Right ventricle myocardium superior (tissue), 1 donor: ENCODE data around the gene LGALS7B. TPM values are rescaled to one million over a fixed set of nuclear protein-coding genes. Genes with fewer than 3 reads are reported as not detected.
"Not testable (repeated sequence)": the region's sequence is repeated elsewhere in the genome, so short reads cannot be mapped to it uniquely, and the experiment has no call there.

Experiments
- ATAC-seq: fragments of 200-7000 bp; cut with Tn5 transposase; one replicate; pipeline ENCODE4 v1.9.1; 2020; ENCODE audit warnings: mild to moderate bottlenecking; ENCODE audit not compliant: poor library complexity
- DNase-seq: peaks from one replicate; pipeline ENCODE4 v3.0.0-alpha.2; 2020
- intact Hi-C: fragments of 100-400 bp; cut with DNase I; formaldehyde crosslinking; loops from one replicate; pipeline ENCODE4 v1.11.2; 2022
- long read RNA-seq: library from polyadenylated mRNA; unstranded; transcript quantifications from one replicate; pipeline ENCODE4 v2.0.0, GENCODE V29; 2021
- total RNA-seq: library from RNA; stranded (reverse); fragmentation: NEBNext Ultra II Directional; extraction: Animal tissue kit (Norgen Biotek cat#: 25700); gene quantifications from one replicate; pipeline ENCODE4 v1.2.1, GENCODE V29; 2021
- donor health status: DM: no; HTN: yes; CAD: no; lungs with severe emphysema.

LGALS7B gene
- not detected for total RNA-seq
- long read RNA-seq: 0 reads

DNA sequence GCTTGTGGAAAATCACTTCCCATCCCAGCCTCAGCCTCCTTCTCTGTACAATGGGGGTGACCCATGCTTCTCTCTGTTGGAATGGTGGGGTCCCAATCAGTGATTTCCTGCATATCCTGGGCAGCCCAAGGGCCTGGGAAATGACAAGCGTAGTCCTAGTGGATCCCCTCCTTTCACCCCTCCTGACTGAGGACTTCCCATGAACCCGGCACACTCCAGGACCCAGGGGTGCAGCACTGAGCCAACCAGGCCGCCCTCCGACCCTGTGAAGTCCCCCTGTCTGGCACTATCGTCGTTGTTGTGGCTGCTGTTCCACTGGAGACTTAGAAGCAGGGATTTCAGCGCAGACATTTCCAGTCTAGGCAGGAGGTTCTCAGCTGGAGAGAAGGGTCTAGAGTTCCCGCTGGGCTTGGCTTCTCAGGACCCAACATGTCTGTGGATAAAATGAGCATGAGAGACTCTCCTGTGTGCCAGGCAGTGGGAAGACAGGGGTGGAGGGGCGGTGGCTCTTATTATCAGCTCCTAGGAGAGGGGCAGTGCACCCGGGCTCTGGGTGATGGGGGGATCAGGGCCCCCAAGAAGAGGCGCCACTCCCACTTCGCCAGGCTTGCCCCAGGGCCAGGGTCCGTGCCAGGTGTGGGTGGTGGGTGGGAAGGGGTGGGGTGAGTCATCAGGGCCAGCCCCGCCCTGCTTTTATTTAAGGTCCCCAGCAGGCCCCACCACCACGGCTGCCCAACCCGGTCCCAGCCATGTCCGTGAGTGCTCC lies at the start of gene LGALS7B:
TSS of gene LGALS7B (plus strand) at position 723 of the 766 bp plus-strand sequence. CDS start at position 750, 27 bp downstream.
- intact Hi-C loops: no loop called here
- DNase-seq (no peak), ATAC-seq (no peak)

DNA sequence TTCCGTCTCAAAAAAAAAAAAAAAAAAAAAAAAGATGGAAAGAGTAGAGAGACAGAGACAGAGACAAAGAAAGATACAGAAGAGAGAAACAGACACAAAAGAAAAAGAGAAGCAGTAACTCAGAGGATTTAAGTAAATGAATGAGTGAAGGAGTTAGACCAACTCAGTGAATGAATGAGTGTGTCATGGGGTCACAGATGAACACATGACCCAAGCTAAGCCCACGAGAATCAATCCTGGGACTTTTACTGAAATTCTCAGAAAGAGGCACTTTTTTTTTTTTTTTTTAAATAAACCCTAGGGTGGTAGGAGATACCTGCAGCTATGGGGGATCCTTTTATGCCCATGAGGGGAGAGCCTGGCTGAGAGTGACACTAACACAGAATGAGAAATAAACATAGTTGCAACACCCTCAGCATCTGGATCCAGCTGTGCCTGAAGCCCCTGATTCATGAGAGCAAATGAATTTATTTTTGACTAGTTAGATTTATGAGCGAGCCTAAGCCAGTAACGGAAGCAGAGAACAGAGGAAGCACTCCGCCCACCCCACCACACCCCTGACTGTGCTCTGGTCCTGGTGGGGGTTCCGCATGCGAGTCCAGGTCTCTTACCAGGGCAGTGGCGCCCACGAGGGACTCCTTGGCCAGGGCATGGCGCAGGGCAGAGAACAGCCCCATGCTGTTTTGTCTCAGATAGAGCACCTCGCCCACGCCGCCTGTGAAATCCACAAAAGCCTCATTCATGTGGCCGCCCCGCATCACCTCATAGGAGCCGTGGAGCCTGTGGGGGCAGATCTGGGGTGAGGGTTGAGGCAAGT lies 49.4 kb upstream of the LGALS7B start:
- no peak for DNase-seq
- intact Hi-C loops: no loop called here
- no peak for ATAC-seq

DNA sequence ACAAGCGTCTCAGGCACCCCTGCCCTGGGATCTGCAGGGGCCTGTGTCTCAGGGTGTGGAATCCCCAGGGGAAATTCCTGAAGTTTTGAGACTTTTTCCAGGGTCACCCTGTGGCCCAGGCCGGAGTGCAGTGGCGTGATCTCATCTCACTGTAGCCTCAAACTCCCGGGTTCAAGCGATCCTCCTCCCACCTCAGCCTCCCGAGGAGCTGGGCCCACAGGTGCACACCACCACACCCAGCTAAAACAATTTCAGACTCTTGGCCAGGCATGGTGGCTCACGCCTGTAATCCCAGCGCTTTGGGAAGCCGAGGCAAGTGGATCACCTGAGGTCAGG lies 48.8 kb upstream of the LGALS7B start:
- DNase-seq (no peak), ATAC-seq (no peak)
- intact Hi-C loops: no loop called here

DNA sequence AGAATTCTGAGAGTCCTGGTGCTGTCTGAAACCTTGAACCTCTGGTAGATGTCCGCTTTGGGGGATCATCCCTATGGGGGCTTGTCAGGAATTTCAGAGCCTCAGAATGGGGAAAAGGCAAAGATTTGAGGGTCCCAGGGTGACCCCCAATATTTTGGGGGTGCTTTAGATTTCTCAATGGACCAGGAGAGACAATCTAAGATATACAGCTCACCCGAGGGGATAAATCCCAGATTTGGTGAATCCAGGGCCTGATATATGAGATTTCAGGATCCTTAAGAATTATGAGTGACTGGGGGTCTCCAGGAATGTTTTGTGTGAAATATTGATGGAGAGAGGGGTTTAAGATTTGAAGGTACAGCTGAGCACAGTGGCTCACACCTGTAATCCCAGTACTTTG lies 48.1 kb upstream of the LGALS7B start:
- intact Hi-C loops: no loop called here
- DNase-seq (no peak), ATAC-seq (no peak)

DNA sequence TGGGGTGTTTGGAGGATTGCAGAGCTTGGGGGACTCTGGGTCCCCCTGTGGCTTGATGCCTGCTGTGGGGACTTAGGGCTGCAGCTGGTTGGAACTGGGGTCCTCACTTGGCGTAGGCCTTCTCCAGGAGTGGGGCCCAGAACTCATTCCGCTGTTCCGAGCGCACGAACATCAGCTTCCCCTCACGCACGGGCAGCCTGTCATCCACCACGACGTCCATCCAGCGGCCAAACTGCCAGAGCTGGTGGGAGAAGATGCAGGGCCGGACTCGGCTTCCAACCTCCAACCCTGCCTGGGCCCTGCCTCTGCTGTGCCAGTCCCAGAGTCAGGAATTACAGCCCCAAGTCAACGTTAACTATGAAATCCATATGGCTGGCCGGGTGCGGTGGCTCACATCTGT lies 47.3 kb upstream of the LGALS7B start:
- intact Hi-C loops: no loop called here
- ATAC-seq: no peak
- no peak for DNase-seq

DNA sequence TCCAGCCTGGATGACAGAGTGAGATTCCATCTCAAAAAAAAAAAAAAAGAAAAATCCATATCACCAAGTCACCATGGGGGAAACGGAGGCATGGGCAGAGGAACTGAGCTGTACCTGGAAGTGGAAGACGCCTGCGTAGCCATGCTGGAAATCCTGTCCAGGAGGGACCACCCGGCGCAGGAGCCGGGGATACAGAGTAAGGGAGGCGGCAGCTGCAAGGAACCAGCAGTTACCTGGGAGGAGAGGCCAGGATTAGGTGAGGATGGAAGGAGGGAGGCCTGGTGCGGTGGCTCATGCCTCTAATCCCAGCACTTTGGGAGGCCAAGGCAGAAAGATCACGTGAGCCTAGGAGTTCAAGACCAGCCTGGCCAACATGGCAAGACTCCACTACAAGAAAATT lies 46.7 kb upstream of the LGALS7B start:
- intact Hi-C loops: no loop called here
- ATAC-seq (no peak), DNase-seq (no peak)

DNA sequence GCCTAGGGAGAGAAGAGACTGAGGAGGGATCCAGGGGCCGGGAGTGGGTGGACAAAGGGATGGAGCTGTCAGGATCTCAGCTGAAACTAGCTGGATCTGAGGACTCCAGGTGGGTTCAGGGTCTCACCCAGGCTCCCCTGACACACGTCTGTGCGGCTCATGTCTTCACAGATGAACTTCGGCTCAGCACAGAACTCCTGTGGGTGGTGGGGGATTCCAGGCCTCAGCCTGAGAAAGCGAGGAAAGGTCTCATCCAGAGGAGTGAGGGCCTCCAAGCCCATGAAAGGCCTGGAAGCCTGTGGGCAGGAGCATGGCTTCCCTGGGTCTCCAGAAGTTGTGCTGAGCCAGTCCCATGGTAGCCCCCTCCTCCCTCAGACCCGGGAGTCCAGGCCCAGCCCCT lies 46.1 kb upstream of the LGALS7B start:
- ATAC-seq (no peak), DNase-seq (peak; percentile 13)
- intact Hi-C loops: no loop called here

DNA sequence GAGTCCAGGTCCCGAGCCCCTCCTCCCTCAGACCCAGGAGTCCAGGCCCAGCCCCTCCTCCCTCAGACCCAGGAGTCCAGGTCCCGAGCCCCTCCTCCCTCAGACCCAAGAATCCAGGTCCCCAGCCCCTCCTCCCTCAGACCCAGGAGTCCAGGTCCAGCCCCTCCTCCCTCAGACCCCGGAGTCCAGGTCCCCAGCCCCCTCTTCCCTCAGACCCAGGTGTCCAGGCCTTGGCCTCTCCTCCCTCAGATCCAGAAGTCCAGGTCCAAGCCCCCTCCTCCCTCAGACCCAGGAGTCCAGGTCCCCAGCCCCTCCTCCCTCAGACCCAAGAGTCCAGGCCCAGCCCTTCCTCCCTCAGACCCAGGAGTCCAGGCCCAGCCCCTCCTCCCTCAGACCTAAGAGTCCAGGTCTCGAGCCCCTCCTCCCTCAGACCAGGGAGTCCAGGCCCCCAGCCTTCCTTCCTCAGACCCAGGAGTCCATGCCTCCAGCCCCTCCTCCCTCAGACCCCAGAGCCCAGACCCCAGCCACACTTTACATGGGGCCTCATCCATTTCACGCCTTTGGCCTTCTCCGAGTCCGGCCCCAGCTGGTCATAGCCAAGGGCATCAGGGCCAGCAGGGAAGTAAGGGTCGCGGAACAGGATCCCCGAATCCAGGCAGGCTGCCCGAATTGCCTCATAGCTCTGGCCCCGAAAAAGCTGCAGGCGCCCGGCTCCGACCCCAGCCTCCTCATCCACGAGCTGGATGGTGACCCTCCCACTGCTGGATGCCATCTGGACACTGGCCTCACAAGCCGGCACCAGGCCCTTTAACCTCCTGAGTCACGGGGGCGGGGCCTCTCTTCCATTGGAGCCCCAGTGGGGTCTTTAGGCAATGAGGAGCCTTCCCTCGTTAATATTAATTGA lies 45.4 kb upstream of the LGALS7B start:
- intact Hi-C loops: no loop called here
- DNase-seq (peak; percentile 39), ATAC-seq (no peak)

DNA sequence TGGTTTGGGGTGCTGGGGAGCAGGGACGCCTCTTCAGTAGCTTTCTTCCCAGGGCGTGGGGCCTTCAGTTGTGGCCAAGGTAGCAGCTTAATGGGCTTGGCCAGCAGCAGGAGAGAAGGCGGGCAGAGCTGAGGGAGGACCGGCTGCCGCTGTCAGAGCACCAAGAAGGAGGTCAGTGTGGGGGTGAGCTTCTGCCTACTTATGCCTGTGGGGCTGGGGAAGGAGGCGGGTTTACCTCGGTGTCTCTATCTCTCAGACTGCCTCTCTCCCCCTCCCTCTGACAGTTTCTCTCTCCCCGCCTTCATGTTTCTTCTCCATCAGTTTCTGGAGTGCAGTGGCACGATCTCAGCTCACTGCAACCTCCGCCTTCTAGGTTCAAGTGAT lies 44.7 kb upstream of the LGALS7B start, which contains the start of gene CAPN12:
TSS of gene CAPN12 (minus strand) at position 177 of the 384 bp plus-strand sequence. CDS start 309 bp downstream, outside the sequence.
- intact Hi-C loops: no loop called here
- no peak for ATAC-seq
- no peak for DNase-seq

DNA sequence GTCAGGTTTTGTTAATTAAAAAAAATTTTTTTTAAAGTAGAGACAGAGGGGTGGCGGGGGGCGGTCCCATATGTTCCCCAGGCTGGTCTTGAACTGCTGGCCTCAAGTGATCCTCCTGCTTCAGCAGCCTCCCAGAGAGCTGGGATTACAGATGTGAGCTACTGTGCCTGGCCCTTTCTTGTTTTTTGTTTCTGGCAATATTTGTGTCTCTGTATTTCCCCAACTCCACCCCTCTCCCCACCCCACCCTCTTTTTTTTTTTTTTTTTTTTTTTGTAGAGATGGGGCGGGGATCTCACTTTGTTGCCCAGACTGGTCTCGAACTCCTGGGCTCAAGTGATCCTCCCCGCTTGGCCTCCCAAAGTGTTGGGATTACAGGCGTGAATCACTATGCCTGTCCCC lies 44.1 kb upstream of the LGALS7B start:
- DNase-seq (peak; percentile 37), ATAC-seq (no peak)
- intact Hi-C loops: no loop called here

DNA sequence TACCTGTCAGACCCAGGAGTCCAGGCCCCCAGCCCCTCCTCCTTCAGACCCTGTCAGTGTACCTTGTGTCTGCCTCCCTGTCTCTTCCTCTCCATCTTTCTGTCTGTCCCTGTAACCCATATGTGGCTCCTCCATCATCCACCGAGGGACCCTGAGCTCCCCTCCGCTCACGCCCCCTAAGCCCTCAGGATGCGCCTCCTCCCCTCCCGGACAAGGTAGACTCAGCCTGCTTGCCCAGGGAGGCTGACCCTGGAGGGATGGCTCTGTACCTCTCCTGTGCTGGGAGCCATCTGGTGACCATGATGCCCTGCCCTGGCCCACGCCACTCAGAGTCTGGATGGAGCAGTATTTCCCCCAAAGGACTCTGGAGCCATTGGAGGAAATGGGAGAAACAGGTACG lies 43.7 kb upstream of the LGALS7B start:
- intact Hi-C loops: no loop called here
- DNase-seq (peak; percentile 25), ATAC-seq (no peak)

DNA sequence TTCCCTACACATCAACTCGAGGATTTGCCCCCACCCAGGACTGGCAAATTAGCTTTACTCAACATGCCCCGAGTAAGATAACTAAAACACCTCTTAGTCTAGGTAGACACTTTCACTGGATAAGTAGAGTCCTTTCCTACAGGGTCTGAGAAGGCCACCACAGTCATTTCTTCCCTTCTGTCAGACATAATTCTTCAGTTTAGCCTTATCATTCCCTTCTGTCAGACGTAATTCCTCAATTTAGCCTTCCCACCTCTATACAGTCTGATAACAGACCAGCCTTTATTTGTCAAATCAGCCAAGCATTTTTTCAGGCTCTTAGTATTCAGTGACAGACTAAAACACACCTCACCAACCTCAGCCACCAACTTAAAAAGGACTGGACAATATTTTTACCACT lies 35.2 kb upstream of the LGALS7B start:
- intact Hi-C loops: not testable (repeated sequence)

DNA sequence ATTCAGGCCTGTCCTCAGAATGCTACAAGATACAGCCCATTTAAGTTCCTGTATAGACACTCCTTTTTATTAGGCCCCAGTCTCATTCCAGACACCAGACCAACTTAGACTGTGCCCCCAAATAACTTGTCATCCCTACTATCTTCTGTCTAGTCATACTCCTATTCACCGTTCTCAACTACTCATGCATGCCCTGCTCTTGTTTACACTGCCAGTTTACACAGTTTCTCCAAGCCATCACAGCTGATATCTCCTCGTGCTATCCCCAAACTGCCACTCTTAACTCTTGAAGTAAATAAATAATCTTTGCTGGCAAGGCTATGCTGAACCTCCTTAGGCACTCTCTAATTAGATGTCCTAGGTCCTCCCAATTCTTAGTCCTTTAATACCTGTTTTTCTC lies 34.8 kb upstream of the LGALS7B start:
- intact Hi-C loops, ATAC-seq, DNase-seq: not testable (repeated sequence)

More for the DNA sequence above, 35.2 kb upstream of the LGALS7B start:
- DNase-seq, ATAC-seq: not testable (repeated sequence)

DNA sequence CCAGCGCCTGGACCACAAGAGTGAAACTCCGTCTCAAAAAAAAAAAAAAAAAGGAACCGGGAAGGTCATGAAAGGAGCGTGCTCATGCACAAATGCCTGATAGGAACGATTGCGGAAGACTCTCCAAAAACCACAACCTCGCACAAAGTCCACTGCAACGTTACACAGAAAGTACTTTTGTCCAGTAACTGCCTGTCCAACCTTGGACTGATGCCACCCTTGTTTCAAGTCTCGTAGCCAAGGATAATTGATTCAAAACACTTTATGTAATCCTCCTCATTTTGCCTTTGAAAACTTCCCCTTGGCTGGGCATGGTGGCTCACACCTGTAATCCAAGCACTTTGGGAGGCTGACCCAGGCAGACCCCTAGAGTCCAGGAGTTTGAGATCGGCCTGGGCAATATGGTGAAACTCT lies 29.4 kb upstream of the LGALS7B start:
- peak; percentile 43 for ATAC-seq
- intact Hi-C loops: no loop called here

DNA sequence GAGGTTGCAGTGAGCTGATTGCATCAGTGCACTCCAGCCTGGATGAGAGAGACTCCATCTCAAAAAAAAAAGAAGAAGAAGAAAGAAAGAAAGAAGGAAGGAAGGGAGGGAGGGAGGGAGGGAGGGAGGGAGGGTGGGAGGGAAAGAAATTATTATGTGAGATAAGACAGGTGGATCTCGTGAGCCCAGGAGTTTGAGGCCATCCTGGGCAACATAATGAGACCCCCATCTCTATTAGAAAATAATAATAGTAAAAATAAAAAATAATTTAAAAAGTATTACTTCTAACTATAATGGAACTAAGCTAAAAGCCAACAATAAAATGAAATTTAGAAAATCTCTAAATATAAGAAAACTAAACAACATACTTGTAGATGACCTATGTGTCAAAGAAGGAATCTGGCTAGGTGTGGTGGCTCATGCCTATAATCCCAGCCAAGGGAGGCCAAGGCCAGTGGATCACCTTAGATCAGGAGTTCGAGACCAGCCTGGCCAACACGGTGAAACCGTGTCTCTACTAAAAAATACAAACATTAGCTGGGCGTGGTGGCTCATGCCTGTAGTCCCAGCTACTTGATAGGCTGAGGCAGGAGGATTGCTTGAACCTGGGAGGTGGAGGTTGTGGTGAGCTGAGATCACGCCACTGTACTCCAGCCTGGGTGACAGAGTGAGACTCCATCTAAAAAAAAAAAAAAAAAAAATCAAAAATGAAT lies 28.0 kb upstream of the LGALS7B start:
- intact Hi-C loops, DNase-seq, ATAC-seq: not testable (repeated sequence)

More for the DNA sequence above, 29.4 kb upstream of the LGALS7B start:
- no peak for DNase-seq

DNA sequence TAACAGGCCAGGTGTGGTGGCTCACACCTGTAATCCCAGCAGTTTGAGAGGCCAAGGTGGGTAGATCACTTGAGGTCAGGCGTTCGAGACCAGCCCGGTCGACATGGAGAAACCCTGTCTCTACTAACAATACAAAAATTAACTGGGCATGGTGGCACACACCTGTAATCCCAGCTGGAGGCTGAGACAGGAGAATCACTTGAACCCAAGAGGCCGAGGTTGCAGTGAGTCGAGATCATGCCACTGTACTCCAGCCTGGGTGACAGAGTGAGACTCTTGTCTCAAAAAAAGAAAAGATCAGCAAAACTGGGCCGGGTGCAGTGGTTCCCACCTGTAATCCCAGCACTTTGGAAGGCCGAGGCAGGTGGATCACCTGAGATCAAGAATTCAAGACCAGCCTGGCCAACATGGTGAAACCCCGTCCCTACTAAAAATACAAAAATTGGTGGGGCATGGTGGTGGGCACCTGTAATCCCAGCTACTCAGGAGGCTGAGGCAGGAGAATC lies 27.1 kb upstream of the LGALS7B start:
- DNase-seq, intact Hi-C loops, ATAC-seq: not testable (repeated sequence)

DNA sequence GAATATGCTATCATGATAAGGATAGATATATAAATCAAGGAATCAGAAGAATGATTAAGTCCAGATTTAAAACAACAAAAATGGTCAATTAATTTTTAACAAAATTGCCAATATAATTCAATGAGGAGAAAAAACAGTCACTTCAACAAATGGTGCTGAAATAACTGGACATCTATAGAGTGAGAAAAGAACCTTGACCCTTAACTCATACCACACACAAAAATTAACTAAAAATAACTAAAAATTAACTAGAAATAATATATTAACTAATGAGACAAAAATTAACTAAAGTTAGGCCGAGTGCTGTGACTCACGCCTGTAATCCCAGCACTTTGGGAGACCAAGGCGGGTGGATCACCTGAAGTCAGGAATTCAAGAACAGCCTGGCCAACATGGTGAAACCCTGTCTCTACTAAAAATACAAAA lies 25.2 kb upstream of the LGALS7B start:
- ATAC-seq (no peak), DNase-seq (no peak)
- intact Hi-C loops: no loop called here

DNA sequence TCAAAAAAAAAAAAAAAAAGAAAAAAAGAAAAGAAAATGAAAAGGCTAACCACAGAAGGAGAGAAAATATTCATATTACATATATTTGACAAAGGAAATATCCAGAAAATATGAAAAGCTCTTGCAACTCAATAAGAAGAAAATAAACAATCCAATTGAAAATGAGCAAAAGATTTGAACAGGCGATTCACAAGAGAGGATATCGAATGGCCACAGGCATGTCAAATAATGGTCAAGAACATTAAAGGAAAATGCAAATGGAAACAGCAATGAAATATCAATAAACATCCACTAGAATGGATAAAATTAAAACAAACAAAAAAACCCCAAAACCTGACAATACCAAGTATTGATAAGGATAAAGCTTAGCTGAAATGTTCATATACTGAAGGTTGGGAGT lies 23.8 kb upstream of the LGALS7B start:
- no peak for ATAC-seq
- intact Hi-C loops: no loop called here
- no peak for DNase-seq
